LNCAP (cell line): ENCODE measurements around the gene USP33.

Source experiments
- CTCF ChIP-seq: fragments of 450-650 bp; IDR thresholded peaks from 2 replicates; pipeline ENCODE4 v1.5.1; 2017; ENCODE audit warnings: mild to moderate bottlenecking

The USP33 gene

GRCh38 chr1:77759071-77760028 lies at the start of gene USP33:
USP33 (minus strand) TSS chr1:77759852; CDS start chr1:77741697, 18,155 bp downstream.
- TF ChIP-seq CTCF, result no peak

- no peak for TF ChIP-seq CTCF
Observed at GRCh38 chr1:77803371-77803770, 43.7 kb upstream of the USP33 start.

- TF ChIP-seq CTCF, result no peak
Observed at GRCh38 chr1:77802026-77802425, 42.4 kb upstream of the USP33 start.

GRCh38 chr1:77797991-77798390 lies 38.3 kb upstream of the USP33 start:
- no peak for TF ChIP-seq CTCF

GRCh38 chr1:77796695-77797405 lies 37.2 kb upstream of the USP33 start:
- TF ChIP-seq CTCF, result peak; percentile 27; the same call in 1 of the 2 replicates

GRCh38 chr1:77794550-77794949 lies 34.9 kb upstream of the USP33 start:
- TF ChIP-seq CTCF, result no peak

GRCh38 chr1:77783141-77783540 lies 23.5 kb upstream of the USP33 start:
- no peak for TF ChIP-seq CTCF
